Measurements from ENCODE around the gene RPS17.
"Not testable (repeated sequence)": the region's sequence is repeated elsewhere in the genome, so short reads cannot be mapped to it uniquely, and the experiment has no call there.

GRCh38 chr15:82507693-82508092 is 32.6 kb downstream of the RPS17 start:
- not testable (repeated sequence) for TF ChIP-seq EZH2 (IDR thresholded peaks at IDR 0.05); POLR2AphosphoS5 (IDR thresholded peaks at IDR 0.05; ENCODE audit: borderline replicate concordance, low read depth, low read length)

Measured in SK-N-MC (cell line).